ENCODE measurements around the gene SLC35C1. TPM values are rescaled to one million over a fixed set of nuclear protein-coding genes. Genes with fewer than 3 reads are reported as not detected.
A peak's percentile ranks its signal among the peaks of the same experiment; 100 is the strongest.
"Not testable (repeated sequence)": the region's sequence is repeated elsewhere in the genome, so short reads cannot be mapped to it uniquely, and the experiment has no call there.

Gene SLC35C1
- total and polyA plus RNA-seq, 2 donors from 2014 or later: 5.7 to 20.6 TPM

DNA sequence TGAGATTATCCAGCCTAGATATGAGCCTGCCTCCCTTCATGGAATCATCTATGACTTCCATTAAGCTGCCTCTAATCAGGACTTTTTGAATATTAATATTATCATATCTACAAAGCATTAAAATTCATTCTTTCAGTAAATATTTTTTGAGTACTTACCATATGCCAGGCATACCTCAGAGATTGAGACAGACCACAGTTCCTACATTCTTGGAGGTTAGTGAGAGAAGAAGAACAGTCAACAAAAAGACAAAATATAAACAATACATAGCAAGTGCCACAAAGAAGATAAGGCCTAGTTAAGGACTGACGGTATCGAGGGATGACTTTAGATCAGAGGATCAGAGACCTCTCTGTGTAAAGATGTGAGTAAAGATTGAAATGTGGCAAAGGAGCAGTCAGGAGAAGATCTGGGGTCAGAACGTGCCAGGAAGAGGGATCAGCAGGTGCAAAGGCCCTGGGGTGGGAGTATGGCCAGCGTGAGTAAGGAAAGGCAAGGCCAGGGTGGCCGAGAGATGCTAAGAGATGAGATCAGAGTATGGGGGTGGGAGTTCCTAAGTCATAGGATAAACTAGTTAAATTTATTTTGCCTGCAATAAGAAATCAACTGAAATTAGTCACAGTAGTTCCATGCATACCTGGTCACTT, 15.4 kb downstream of the SLC35C1 start:
- TF ChIP-seq, protein P1, sequence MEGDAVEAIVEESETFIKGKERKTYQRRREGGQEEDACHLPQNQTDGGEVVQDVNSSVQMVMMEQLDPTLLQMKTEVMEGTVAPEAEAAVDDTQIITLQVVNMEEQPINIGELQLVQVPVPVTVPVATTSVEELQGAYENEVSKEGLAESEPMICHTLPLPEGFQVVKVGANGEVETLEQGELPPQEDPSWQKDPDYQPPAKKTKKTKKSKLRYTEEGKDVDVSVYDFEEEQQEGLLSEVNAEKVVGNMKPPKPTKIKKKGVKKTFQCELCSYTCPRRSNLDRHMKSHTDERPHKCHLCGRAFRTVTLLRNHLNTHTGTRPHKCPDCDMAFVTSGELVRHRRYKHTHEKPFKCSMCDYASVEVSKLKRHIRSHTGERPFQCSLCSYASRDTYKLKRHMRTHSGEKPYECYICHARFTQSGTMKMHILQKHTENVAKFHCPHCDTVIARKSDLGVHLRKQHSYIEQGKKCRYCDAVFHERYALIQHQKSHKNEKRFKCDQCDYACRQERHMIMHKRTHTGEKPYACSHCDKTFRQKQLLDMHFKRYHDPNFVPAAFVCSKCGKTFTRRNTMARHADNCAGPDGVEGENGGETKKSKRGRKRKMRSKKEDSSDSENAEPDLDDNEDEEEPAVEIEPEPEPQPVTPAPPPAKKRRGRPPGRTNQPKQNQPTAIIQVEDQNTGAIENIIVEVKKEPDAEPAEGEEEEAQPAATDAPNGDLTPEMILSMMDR (IDR thresholded peaks at IDR 0.05; ENCODE audit: borderline replicate concordance, extremely low read depth, insufficient read depth): no peak
- intact Hi-C loops (cut with DNase I): no loop called here
- DNase-seq (no peak), FAIRE-seq (no peak)
- no peaks in the 10 kb centered on the region for H3K27me3 ChIP-seq (ENCODE audit: control insufficient read depth, insufficient read depth, low read length)
- no peaks in the 10 kb centered on the region for H3K36me3 ChIP-seq (ENCODE audit: control insufficient read depth in 2 of 3, insufficient read depth in 3 of 3, low read length in 3 of 3)
- no peak overlapping the region for H3K4me3 ChIP-seq (ENCODE audit: low read length in 3 of 3)
- H3K27ac ChIP-seq (ENCODE audit: low read depth in 2 of 2, low read length in 2 of 2): no peak overlapping the region
- H3K9me3 ChIP-seq (ENCODE audit: control insufficient read depth in 2 of 3, insufficient read depth in 1 of 3, low read length in 3 of 3): no peaks in the 10 kb centered on the region
- H3K9ac ChIP-seq (ENCODE audit: low read length in 3 of 3): no peak overlapping the region
- no peaks in the 10 kb centered on the region for H3K4me1 ChIP-seq (ENCODE audit: control insufficient read depth in 2 of 3, insufficient read depth in 2 of 3, low read depth in 1 of 3, low read length in 3 of 3)

DNA sequence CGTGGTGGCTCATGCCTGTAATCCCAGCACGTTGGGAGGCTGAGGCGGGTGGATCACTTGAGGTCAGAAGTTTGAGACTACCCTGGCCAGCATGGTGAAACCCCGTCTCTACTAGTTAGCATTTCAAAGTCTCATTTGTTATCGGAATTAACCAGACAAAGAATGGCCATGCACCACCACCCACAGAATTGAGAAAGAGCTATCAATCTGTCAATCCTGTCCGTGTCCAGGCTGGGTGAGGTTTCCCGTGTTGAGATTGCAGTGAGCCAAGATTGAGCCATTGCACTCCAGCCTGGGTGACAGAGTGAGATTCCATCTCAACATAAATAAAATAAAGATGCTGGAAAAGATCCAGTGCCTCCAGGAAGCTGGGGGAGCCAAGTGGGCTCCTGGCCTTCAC, 21.5 kb downstream of the SLC35C1 start:
- DNase-seq; H3K9ac ChIP-seq (ENCODE audit: low read length in 3 of 3); H3K36me3 ChIP-seq (ENCODE audit: control insufficient read depth in 2 of 3, insufficient read depth in 3 of 3, low read length in 3 of 3); H3K4me1 ChIP-seq (ENCODE audit: control insufficient read depth in 2 of 3, insufficient read depth in 2 of 3, low read depth in 1 of 3, low read length in 3 of 3); H3K27ac ChIP-seq (ENCODE audit: low read depth in 2 of 2, low read length in 2 of 2); H3K4me3 ChIP-seq (ENCODE audit: low read length in 3 of 3); H3K9me3 ChIP-seq (ENCODE audit: control insufficient read depth in 2 of 3, insufficient read depth in 1 of 3, low read length in 3 of 3); H3K27me3 ChIP-seq (ENCODE audit: control insufficient read depth, insufficient read depth, low read length); intact Hi-C loops (cut with DNase I): not testable (repeated sequence)
- FAIRE-seq: peak; percentile 100

DNA sequence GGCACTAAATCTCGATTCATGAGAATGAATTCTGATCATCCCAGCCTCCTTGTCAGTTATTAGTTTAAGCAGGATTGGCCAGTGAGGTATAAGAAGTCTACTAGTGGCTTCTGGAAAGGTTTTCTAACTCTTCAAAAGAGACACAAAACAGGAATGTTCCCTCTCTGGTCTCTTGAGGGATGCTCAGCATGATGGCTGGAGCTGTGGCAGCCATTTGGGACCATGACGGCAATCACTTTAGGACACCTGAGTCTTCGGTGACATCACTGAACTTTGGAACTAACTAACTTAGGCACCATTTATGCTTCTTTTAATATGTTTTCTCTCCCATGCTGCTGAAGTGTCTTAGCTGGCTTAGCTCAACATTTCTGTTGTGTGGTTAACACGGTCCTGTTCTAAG, 22.2 kb downstream of the SLC35C1 start:
- no peaks in the 10 kb centered on the region for H3K4me1 ChIP-seq (ENCODE audit: control insufficient read depth in 2 of 3, insufficient read depth in 2 of 3, low read depth in 1 of 3, low read length in 3 of 3)
- no peak overlapping the region for H3K4me3 ChIP-seq (ENCODE audit: low read length in 3 of 3)
- TF ChIP-seq, protein P1 (IDR thresholded peaks at IDR 0.05; ENCODE audit: borderline replicate concordance, extremely low read depth, insufficient read depth): no peak
- no peak overlapping the region for H3K9ac ChIP-seq (ENCODE audit: low read length in 3 of 3)
- H3K36me3 ChIP-seq (ENCODE audit: control insufficient read depth in 2 of 3, insufficient read depth in 3 of 3, low read length in 3 of 3): no peaks in the 10 kb centered on the region
- no peaks in the 10 kb centered on the region for H3K27me3 ChIP-seq (ENCODE audit: control insufficient read depth, insufficient read depth, low read length)
- FAIRE-seq (no peak), DNase-seq (no peak)
- intact Hi-C loops (cut with DNase I): no loop called here
- no peak overlapping the region for H3K27ac ChIP-seq (ENCODE audit: low read depth in 2 of 2, low read length in 2 of 2)
- H3K9me3 ChIP-seq (ENCODE audit: control insufficient read depth in 2 of 3, insufficient read depth in 1 of 3, low read length in 3 of 3): no peaks in the 10 kb centered on the region

DNA sequence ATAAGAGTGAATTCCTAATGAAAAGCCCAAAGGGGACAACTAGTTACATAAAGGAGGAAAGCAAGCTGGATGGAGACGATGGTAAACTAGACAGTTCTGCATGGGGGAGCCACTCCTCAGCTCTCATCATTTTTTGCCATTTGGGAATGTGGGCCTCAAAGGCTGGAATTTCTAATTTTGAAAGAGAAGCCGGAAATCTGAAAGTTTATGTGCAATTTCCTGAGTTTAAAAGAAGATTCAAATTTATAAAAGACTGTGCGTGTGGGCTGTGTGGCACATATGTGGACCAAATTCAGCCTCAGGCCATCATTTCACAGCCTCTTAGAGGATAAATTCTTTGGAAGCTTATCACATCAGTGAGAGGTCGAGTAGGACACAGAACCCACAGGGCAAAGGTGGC, 24.0 kb downstream of the SLC35C1 start:
- intact Hi-C loops (cut with DNase I): no loop called here
- Histone ChIP-seq H3K36me3 (ENCODE audit: control insufficient read depth in 2 of 3, insufficient read depth in 3 of 3, low read length in 3 of 3) (no peaks in the 10 kb centered on the region), H3K9me3 (ENCODE audit: control insufficient read depth in 2 of 3, insufficient read depth in 1 of 3, low read length in 3 of 3) (no peaks in the 10 kb centered on the region), H3K27ac (ENCODE audit: low read depth in 2 of 2, low read length in 2 of 2) (no peak overlapping the region), H3K27me3 (ENCODE audit: control insufficient read depth, insufficient read depth, low read length) (no peaks in the 10 kb centered on the region), H3K4me3 (ENCODE audit: low read length in 3 of 3) (no peak overlapping the region), H3K9ac (ENCODE audit: low read length in 3 of 3) (no peak overlapping the region), H3K4me1 (ENCODE audit: control insufficient read depth in 2 of 3, insufficient read depth in 2 of 3, low read depth in 1 of 3, low read length in 3 of 3) (no peaks in the 10 kb centered on the region)
- FAIRE-seq (no peak), DNase-seq (peak in 1 of 5 donors; percentile 13)
- TF ChIP-seq, protein P1 (IDR thresholded peaks at IDR 0.05; ENCODE audit: borderline replicate concordance, extremely low read depth, insufficient read depth): no peak
